Osteocyte (in vitro differentiated cells): Measurements from ENCODE around the gene REC8. TPM values are rescaled to one million over a fixed set of nuclear protein-coding genes. Genes with fewer than 3 reads are reported as not detected.
"Not testable (repeated sequence)": the region's sequence is repeated elsewhere in the genome, so short reads cannot be mapped to it uniquely, and the experiment has no call there.

Experiments used
- DNase-seq: peaks from one replicate; pipeline ENCODE4 v3.0.0; 2021; ENCODE audit warnings: mixed read lengths; ENCODE audit not compliant: unreplicated experiment; ENCODE audit errors: extremely low spot score
- H3K27ac Mint-ChIP-seq: one replicate; pipeline ENCODE4 v1.8.0; 2021; ENCODE audit warnings: mild to moderate bottlenecking, mixed read lengths; ENCODE audit not compliant: unreplicated experiment
- H3K27me3 Mint-ChIP-seq: one replicate; pipeline ENCODE4 v1.8.0; 2021; ENCODE audit warnings: mixed read lengths; ENCODE audit not compliant: unreplicated experiment
- H3K36me3 Mint-ChIP-seq: one replicate; pipeline ENCODE4 v1.8.0; 2021; ENCODE audit warnings: mixed read lengths; ENCODE audit not compliant: unreplicated experiment
- H3K4me1 Mint-ChIP-seq: one replicate; pipeline ENCODE4 v1.8.0; 2021; ENCODE audit warnings: mixed read lengths; ENCODE audit not compliant: unreplicated experiment
- H3K4me3 Mint-ChIP-seq: one replicate; pipeline ENCODE4 v1.8.0; 2021; ENCODE audit warnings: mild to moderate bottlenecking, moderate library complexity, mixed read lengths; ENCODE audit not compliant: unreplicated experiment
- H3K9me3 Mint-ChIP-seq: one replicate; pipeline ENCODE4 v1.8.0; 2021; ENCODE audit warnings: mixed read lengths; ENCODE audit not compliant: unreplicated experiment
- total RNA-seq: library from RNA; stranded (reverse); gene quantifications from 2 replicates; pipeline ENCODE4 v1.2.1, GENCODE V29; 2021
- TF ChIP-seq, protein P1 (sequence below): fragments of 200-600 bp; sonication (generic); IDR thresholded peaks from 2 replicates; pipeline ENCODE4 v1.5.0; 2021; ENCODE audit warnings: antibody characterized with exemption, mild to moderate bottlenecking, moderate library complexity

Gene REC8
- total RNA-seq, 1 donor from 2014 or later: 8.1 TPM

DNA sequence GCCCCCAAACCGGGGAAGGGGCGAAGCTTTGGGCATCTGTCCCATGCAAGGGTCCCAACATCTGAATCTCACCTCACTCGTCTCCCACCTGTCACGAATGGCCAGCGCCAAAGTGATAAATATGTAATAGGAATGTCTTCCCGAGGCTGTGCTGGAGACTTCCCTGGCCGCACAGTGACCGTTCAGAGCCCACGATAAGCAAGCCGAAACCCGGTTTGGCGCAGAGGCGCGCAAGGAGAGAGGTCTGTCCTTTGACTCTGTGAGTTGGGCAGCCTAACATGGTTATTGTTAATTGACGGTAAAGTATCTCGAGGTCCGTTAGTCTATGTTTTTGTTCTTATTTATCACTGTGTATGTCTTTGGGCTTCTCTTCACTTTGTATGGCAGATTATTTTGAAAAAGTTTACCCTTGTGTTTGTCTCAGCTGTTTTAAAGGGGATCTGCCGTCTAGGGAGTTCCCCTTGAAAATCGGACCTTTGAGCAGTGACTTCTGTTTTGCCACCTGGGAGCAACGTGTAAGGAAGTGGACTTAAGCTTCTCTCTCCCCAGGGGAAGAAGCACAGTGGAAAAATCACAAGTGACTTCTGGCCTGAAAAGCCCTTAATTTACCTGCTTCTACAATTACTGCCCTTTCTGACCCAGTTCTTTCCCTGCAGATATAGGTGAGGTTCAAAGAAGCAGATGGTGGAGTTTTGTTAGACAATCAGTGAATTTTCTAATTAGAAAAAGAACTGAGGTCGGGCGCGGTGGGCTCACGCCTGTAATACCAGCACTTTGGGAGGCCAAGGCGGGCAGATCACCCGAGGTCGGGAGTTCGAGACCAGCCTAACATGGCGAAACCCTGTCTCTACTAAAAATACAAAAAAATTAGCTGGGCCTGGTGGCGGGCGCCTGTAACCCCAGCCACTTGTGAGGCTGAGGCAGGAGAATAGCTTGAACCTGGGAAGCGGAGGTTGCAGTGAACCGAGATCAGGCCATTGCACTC is 24.5 kb downstream of the REC8 start:
- peak overlapping the region; percentile 95 for H3K27ac Mint-ChIP-seq
- TF ChIP-seq, protein P1, sequence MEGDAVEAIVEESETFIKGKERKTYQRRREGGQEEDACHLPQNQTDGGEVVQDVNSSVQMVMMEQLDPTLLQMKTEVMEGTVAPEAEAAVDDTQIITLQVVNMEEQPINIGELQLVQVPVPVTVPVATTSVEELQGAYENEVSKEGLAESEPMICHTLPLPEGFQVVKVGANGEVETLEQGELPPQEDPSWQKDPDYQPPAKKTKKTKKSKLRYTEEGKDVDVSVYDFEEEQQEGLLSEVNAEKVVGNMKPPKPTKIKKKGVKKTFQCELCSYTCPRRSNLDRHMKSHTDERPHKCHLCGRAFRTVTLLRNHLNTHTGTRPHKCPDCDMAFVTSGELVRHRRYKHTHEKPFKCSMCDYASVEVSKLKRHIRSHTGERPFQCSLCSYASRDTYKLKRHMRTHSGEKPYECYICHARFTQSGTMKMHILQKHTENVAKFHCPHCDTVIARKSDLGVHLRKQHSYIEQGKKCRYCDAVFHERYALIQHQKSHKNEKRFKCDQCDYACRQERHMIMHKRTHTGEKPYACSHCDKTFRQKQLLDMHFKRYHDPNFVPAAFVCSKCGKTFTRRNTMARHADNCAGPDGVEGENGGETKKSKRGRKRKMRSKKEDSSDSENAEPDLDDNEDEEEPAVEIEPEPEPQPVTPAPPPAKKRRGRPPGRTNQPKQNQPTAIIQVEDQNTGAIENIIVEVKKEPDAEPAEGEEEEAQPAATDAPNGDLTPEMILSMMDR: no peak
- DNase-seq: no peak
- H3K9me3 Mint-ChIP-seq: no peaks in the 10 kb centered on the region
- H3K4me1 Mint-ChIP-seq: peaks cover 37% of the 10 kb centered on the region
- H3K4me3 Mint-ChIP-seq: peak overlapping the region; percentile 88
- no peaks in the 10 kb centered on the region for H3K27me3 Mint-ChIP-seq
- peaks cover 18% of the 10 kb centered on the region for H3K36me3 Mint-ChIP-seq

DNA sequence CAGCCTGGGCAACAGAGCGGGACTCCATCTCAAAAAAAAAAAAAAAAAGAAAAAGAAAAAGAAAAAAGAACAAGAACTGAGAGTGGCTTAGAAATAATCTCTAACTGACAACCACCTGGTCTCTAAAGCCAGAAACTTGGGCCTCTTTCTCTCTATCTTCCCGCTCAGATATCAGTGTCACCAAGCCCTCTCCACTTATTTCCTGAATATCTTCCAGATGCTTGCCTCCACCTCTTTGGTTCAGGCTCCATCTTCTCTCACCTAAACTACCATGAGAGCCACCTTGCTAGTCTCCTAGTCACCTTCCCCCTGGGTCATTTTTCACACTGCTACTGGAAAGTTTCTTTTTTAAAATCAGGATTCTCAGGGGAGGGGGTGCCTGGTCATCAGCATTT is 25.2 kb downstream of the REC8 start:
- DNase-seq: no peak
- H3K4me1 Mint-ChIP-seq: peaks cover 37% of the 10 kb centered on the region
- peak overlapping the region; percentile 95 for H3K27ac Mint-ChIP-seq
- H3K36me3 Mint-ChIP-seq: peaks cover 22% of the 10 kb centered on the region
- no peaks in the 10 kb centered on the region for H3K27me3 Mint-ChIP-seq
- TF ChIP-seq, protein P1: no peak
- H3K4me3 Mint-ChIP-seq: peak overlapping the region; percentile 88
- H3K9me3 Mint-ChIP-seq: no peaks in the 10 kb centered on the region

DNA sequence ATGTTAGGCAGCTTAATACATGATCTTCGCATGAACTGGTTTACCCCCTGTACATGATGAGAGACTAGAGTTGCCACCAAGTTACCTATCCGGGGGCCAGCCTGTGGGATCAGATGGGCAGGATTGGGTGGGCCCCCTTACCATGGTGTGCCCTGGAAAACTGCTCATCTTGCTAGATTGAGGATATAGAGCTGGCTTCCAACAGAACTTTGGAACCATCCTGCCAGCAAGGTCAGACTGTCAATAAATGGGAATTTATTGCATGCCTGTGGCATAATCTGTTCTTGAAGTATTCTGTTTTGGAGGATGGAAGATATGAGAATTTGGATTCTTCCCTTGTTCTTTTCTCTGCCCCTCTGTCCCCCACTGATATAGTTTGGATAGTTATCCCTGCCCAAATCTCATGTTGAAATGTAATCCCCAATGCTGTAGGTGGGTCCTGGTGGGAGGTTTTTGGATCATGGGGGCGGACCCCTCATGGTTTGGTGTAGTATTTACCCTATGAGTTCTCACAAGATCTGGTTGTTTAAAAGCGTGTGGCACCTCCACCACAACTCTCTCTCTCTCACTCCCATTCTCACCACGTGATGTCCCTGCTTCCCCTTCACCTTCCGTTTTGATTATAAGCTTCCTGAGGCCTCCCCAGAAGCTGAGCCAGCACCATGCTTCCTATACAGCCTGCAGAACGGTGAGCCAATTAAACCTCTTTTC is 27.1 kb downstream of the REC8 start:
- TF ChIP-seq, protein P1: no peak
- no peaks in the 10 kb centered on the region for H3K27me3 Mint-ChIP-seq
- DNase-seq: no peak
- peaks cover 5% of the 10 kb centered on the region for H3K9me3 Mint-ChIP-seq
- peaks cover 24% of the 10 kb centered on the region for H3K36me3 Mint-ChIP-seq
- peaks cover 33% of the 10 kb centered on the region for H3K4me1 Mint-ChIP-seq
- no peak overlapping the region for H3K27ac Mint-ChIP-seq
- peak overlapping the region; percentile 15 for H3K4me3 Mint-ChIP-seq

DNA sequence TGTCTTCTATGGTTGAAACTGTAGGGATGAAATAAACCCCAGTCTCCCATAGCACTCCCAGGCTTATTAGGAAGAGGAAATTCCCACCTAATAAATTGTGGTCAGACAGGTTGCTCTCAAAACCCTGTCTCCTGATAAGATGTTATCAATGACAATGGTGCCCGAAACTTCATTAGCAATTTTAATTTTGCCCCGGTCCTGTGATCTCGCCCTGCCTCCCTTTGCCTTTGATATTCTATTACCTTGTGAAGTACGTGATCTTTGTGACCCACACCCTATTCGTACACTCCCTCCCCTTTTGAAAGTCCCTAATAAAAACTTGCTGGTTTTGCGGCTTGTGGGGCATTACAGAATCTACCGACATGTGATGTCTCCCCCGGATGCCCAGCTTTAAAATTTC is 30.7 kb downstream of the REC8 start:
- not testable (repeated sequence) for H3K4me3 Mint-ChIP-seq
- peaks cover 41% of the 10 kb centered on the region for H3K36me3 Mint-ChIP-seq

DNA sequence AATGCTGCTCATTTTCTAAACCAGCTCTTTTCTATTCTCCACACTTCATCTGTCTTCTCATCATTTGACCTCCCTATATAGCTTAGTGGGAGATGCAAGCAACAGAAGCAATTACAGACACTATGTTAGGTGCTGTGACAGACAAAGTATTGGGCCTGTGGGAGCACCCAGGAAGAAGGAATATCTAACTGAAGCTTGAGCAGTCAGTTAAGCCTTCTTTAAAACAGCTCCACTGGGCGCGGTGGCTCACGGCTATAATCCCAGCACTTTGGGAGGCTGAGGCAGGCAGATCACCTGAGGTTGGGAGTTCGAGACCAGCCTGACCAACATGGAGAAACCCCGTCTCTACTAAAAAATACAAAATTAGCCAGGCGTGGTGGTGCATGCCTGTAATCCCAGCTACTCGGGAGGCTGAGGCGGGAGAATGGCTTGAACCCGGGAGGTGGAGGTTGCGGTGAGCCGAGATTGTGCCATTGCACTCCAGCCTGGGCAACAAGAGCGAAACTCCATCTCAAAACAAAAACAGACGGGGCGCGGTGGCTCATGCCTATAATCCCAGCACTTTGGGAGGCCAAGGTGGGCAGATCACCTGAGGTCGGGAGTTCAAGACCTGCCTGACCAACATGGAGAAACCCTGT is 31.5 kb downstream of the REC8 start:
- H3K9me3 Mint-ChIP-seq, DNase-seq, H3K27ac Mint-ChIP-seq, H3K4me1 Mint-ChIP-seq, H3K4me3 Mint-ChIP-seq, H3K27me3 Mint-ChIP-seq: not testable (repeated sequence)
- H3K36me3 Mint-ChIP-seq: peaks cover 48% of the 10 kb centered on the region

More for the DNA sequence above, 30.7 kb downstream of the REC8 start:
- H3K27me3 Mint-ChIP-seq, H3K27ac Mint-ChIP-seq, H3K4me1 Mint-ChIP-seq, H3K9me3 Mint-ChIP-seq, DNase-seq: not testable (repeated sequence)
